Common myeloid progenitor, CD34-positive (primary cell): ENCODE results near the gene YKT6.

Source experiments
- CTCF ChIA-PET: fragments of 350-600 bp; sonication (Branson Sonifier 250); formaldehyde crosslinking; loops from one replicate; lab custom pipeline; 2021; ENCODE audit warnings: antibody characterized with exemption; lab: Charles Lee
- POLR2A ChIA-PET: fragments of 350-600 bp; sonication (Branson Sonifier 250); formaldehyde crosslinking; loops from one replicate; lab custom pipeline; 2021; ENCODE audit warnings: antibody characterized with exemption; lab: Charles Lee
- DNase-seq, 3 donors: peaks; one replicate each; pipeline versions ENCODE4 v3.0.0 to v3.0.0-alpha.2; 2013
- H3K27ac ChIP-seq, 2 experiments: 1 replicate in 1 of 2; 2 replicates in 1 of 2; pipeline ENCODE4 v1.7.0; 2013; ENCODE audit warnings: inconsistent platforms in 2 of 2, low read length in 2 of 2, mild to moderate bottlenecking in 2 of 2, low read depth in 1 of 2, moderate library complexity in 1 of 2; ENCODE audit not compliant: severe bottlenecking in 2 of 2, insufficient read depth in 1 of 2, poor library complexity in 1 of 2
- H3K27me3 ChIP-seq, 5 experiments: replicated peaks in 2 of 5; 1 replicate in 3 of 5; 2 replicates in 2 of 5; pipeline versions ENCODE4 v1.6.1 to v1.7.0; 2013; ENCODE audit warnings: low read length in 4 of 5, mild to moderate bottlenecking in 2 of 5, moderate library complexity in 2 of 5, inconsistent platforms in 1 of 5; ENCODE audit not compliant: insufficient read depth in 5 of 5, control insufficient read depth in 4 of 5
- H3K36me3 ChIP-seq, 4 experiments: 1 replicate in 2 of 4; 2 replicates in 2 of 4; pipeline versions ENCODE4 v1.6.1 to v1.7.0; 2013; ENCODE audit warnings: low read length in 3 of 4, control low read depth in 1 of 4, mild to moderate bottlenecking in 1 of 4; ENCODE audit not compliant: control insufficient read depth in 4 of 4, insufficient read depth in 4 of 4
- H3K4me1 ChIP-seq, 4 experiments: 1 replicate in 3 of 4; 2 replicates in 1 of 4; pipeline versions ENCODE4 v1.6.1 to v1.7.1; 2013; ENCODE audit warnings: low read length in 3 of 4, mild to moderate bottlenecking in 3 of 4, control low read depth in 1 of 4, inconsistent platforms in 1 of 4, moderate library complexity in 1 of 4; ENCODE audit not compliant: control insufficient read depth in 4 of 4, insufficient read depth in 4 of 4; ENCODE audit errors: control extremely low read depth in 1 of 4
- H3K4me3 ChIP-seq, 7 experiments: 1 replicate in 4 of 7; 2 replicates in 3 of 7; pipeline versions ENCODE4 v1.5.1 to v1.7.0; 2013; ENCODE audit warnings: mild to moderate bottlenecking in 7 of 7, low read length in 6 of 7, moderate library complexity in 6 of 7, inconsistent platforms in 2 of 7, low read depth in 2 of 7, control low read depth in 1 of 7; ENCODE audit not compliant: insufficient read depth in 4 of 7, control insufficient read depth in 1 of 7; ENCODE audit errors: extremely low read depth in 1 of 7
- H3K9me3 ChIP-seq, 5 experiments: 1 replicate in 4 of 5; 2 replicates in 1 of 5; pipeline versions ENCODE4 v1.6.1 to v1.7.1; 2013; ENCODE audit warnings: low read length in 4 of 5, mild to moderate bottlenecking in 2 of 5, inconsistent platforms in 1 of 5, low read depth in 1 of 5, moderate library complexity in 1 of 5; ENCODE audit not compliant: control insufficient read depth in 4 of 5, insufficient read depth in 2 of 5; ENCODE audit errors: control extremely low read depth in 1 of 5
- WGBS: methylation state at CpG from one replicate; pipeline ENCODE4 v1.1.5; 2013; ENCODE audit not compliant: insufficient coverage; 5-methylcytosine and 5-hydroxymethylcytosine counted together

YKT6 gene

DNA sequence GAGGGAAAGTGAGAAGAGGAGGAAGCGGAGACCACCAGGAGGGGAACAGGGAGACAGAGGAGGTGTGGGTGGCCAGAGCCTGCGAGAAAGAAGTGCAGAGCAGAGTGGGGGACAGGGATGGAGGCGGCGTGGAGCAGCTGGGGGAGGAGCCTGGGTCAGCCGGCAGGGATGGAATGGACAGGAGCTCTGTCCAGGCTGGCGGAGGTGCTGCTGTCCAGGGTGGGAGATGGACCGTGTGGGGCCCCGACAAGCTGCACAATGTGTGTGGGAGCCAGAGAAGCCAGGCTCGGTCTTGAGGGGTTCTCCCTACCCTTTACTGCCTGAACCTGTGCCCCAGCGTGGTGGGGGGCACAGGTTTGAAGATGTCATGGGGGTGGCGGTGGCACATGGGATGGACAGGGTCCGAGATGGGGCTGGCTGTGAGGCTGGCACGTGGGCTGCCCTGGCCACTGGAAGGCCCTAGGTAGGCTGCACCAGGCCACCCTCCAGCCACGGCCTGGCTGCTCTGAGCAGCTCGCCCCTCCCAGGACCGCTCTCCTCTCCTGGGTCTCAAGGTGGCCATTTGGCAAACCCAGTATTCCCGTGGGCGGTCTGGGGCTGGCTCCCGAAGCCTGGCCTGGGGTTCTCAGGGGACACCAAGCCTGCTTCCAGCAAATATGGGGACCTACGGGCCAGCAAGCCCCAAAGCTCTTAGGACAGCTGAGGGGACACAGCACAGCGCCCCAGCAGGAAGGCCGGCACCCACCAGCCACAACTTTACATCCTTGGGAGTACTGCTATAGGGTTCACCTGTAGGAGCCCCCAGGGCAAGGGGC lies 32.3 kb downstream of the YKT6 start:
- Histone ChIP-seq H3K9me3 (no peaks in the 10 kb centered on the region), H3K4me3 (no peak overlapping the region), H3K27me3 (no peaks in the 10 kb centered on the region), H3K4me1 (no peaks in the 10 kb centered on the region), H3K36me3 (no peaks in the 10 kb centered on the region), H3K27ac (no peak overlapping the region)
- CTCF ChIA-PET: no interaction called here
- POLR2A ChIA-PET: no interaction called here
- no peak for DNase-seq
- 95% methylated on average over 20 of the region's 22 CpGs for WGBS

DNA sequence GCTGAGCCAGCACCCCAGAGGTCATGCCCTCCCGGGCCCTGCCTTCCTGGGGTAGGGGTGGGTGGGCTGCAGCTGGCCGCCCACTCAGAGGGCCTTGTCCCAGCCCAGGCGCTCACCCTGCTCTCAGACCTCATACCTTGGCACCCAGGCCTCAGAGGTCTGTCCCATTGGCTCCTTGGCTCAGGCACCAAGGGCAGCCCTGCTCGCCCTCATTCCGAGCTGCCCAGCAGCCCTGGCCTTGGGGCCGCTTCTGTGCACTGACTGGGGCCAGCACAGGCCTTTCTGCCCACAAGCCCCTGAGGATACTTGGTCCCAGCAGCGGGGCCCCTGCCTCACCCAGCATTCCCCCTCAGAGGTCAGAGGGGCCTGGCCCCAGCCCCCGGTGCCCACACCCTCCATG lies 34.3 kb downstream of the YKT6 start:
- no peak for DNase-seq
- H3K36me3 ChIP-seq: no peaks in the 10 kb centered on the region
- 97% methylated on average over 3 of the region's 8 CpGs for WGBS
- no peak overlapping the region for H3K27ac ChIP-seq
- POLR2A ChIA-PET: no interaction called here
- H3K4me3 ChIP-seq: no peak overlapping the region
- H3K9me3 ChIP-seq: no peaks in the 10 kb centered on the region
- CTCF ChIA-PET: interaction anchor here (1.7 to 1.9 kb wide), 2 partner anchors 8 to 11 kb away, joined by 5 to 7 read pairs; no protein-coding TSS in a partner anchor
- no peaks in the 10 kb centered on the region for H3K27me3 ChIP-seq
- H3K4me1 ChIP-seq: no peaks in the 10 kb centered on the region

DNA sequence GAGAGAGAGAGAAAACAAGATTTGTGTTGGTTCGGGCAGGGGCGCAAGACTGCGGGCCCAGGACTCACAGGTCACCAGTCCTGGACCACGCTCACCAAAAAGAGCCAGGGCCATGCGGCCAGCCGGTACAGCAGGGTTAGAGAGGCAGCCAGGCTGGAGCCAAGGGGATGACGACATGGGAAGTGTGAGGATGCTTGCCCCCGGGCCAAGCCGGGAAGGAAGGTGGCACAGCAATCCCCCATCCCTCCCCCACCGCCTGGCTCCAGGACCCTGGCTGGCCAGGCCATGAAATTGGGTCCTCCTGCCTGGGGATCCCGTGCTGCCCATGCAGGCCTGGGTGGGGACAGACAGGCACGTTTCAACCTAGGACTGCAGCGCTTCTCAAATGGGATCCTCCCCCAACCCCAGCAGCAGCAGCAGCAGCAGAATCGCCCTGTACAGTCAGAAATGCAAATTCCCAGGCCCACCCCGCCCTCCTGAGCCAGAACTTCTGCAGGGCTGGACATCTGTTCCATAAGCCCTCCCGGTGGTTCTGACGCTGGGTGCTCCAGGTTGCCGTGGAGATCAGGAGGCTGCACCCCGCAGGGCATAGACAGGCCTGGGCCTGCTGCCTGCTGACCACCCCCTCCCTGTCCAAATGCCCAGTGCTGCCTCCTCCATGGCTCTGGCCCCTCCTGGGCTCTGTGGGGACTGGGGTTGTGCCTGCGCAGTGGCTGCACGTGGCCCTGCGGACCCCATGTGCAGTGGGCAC lies 35.0 kb downstream of the YKT6 start:
- H3K27ac ChIP-seq: no peak overlapping the region
- H3K4me1 ChIP-seq: peaks cover 0 to under 1% (median 0%) of the 10 kb centered on the region in 4 experiments
- H3K36me3 ChIP-seq: no peaks in the 10 kb centered on the region
- ChIA-PET POLR2A (no interaction called here), CTCF (interaction anchor here (1.0 to 1.9 kb wide), 4 partner anchors 7 to 73 kb away, joined by 3 to 7 read pairs (median 4); no protein-coding TSS in a partner anchor)
- H3K27me3 ChIP-seq: no peaks in the 10 kb centered on the region
- H3K4me3 ChIP-seq: no peak overlapping the region
- no peaks in the 10 kb centered on the region for H3K9me3 ChIP-seq
- 86% methylated on average over 18 of the region's 22 CpGs for WGBS
- DNase-seq: no peak

DNA sequence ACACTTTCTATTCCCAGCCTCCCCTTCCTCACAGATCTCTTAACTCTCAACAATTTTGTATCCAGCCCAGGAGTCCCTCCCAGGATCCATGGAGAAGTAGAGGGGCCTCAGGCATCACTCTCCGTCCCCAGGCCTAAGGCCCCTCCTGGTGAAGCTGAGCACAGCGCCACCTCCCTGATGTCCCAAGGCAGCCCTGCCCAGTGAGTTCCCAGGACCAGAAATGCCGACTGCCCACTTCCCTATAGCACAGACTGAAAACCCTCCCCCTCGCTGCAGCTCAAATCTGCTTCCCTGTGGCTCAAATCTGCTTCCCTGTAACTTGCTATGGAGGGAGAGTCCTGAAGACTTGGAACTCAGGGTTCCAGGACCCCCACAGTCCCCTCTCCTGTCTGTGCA lies 35.6 kb downstream of the YKT6 start:
- Histone ChIP-seq H3K9me3 (no peaks in the 10 kb centered on the region), H3K27ac (no peak overlapping the region), H3K4me1 (peaks cover 0 to 4% (median 1%) of the 10 kb centered on the region in 4 experiments), H3K27me3 (no peaks in the 10 kb centered on the region), H3K4me3 (no peak overlapping the region), H3K36me3 (no peaks in the 10 kb centered on the region)
- POLR2A ChIA-PET: no interaction called here
- 82% methylated on average over 3 of the region's 4 CpGs for WGBS
- no peak for DNase-seq
- CTCF ChIA-PET: interaction anchor here (0.8 to 1.4 kb wide), 3 partner anchors 13 to 72 kb away, joined by 3 read pairs; no protein-coding TSS in a partner anchor

DNA sequence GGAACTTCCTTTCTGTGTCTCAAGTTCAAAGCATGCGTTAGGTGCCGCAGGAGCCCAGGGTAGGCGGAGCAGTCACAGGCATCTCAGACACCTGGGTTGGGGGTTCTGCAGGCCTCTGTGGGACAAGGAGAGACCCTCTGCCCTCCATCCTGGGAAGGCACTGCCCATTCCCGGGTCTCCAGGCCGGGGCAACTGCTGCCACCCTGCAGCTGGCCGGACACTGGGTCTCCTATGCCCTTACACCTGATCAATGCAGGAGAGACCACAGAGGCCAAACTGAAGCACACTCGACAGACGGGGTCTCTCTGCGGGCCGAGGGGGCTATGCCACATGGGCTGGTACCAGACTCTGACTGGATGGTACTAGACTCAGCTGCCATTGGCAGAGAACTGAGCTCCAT lies 36.9 kb downstream of the YKT6 start:
- Histone ChIP-seq H3K4me1 (peaks cover 0 to 4% (median 1%) of the 10 kb centered on the region in 4 experiments), H3K9me3 (no peaks in the 10 kb centered on the region), H3K27me3 (no peaks in the 10 kb centered on the region), H3K4me3 (no peak overlapping the region), H3K27ac (no peak overlapping the region), H3K36me3 (no peaks in the 10 kb centered on the region)
- DNase-seq: no peak
- ChIA-PET POLR2A (no interaction called here), CTCF (no interaction called here)
- WGBS: 87% methylated on average over 6 of the region's 10 CpGs

DNA sequence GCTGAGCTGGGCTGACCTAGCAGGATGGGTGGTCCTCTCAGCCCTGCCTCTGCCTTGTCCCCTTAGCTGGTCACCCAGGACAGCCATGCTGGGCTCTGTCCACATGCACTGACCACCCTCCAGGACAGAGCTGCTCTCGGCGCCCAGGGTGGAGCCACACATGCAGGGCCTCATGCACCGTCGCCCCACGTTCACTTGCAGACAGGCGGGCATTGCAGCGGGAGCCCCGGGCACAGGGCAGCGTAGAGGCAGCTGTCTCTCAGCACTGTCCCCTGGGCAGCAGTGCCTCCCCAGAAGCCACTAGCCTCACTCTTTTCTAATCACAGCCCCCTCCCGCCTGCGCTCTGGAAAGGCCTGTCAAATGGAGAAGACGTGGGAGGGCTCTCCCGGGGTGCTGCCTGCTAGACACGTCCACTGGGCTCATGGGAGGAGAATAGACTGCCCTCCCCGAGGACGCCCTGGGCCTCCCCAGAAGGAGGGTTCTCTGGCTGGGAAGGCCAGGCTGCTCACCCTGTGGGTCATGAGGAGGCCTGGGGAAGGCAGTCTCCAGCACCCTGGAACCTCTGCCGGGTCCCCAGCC lies 37.4 kb downstream of the YKT6 start:
- no peak for DNase-seq
- POLR2A ChIA-PET: no interaction called here
- WGBS: 95% methylated on average over 9 of the region's 17 CpGs
- no peak overlapping the region for H3K27ac ChIP-seq
- H3K9me3 ChIP-seq: no peaks in the 10 kb centered on the region
- H3K36me3 ChIP-seq: no peaks in the 10 kb centered on the region
- H3K4me1 ChIP-seq: peaks cover 0 to 4% (median 1%) of the 10 kb centered on the region in 4 experiments
- H3K4me3 ChIP-seq: no peak overlapping the region
- no peaks in the 10 kb centered on the region for H3K27me3 ChIP-seq
- CTCF ChIA-PET: interaction anchor here (1.0 kb wide), 1 partner anchor 31 kb away, joined by 3 read pairs; no protein-coding TSS in a partner anchor
